GM23338 (cell line): ENCODE results near the gene DLX2. TPM values are rescaled to one million over a fixed set of nuclear protein-coding genes. Genes with fewer than 3 reads are reported as not detected.

Experiments
- ATAC-seq: fragments of 200-7000 bp; cut with Tn5 transposase; 3 replicates; pipeline ENCODE4 v1.9.1; 2020
- DNase-seq: peaks from one replicate; pipeline ENCODE4 v3.0.0-alpha.2; 2015; ENCODE audit warnings: low spot score
- H2AFZ ChIP-seq: fragments of 200-600 bp; sonication (generic); 2 replicates; pipeline ENCODE4 v1.8.0; 2016; ENCODE audit warnings: antibody characterized with exemption, mild to moderate bottlenecking, moderate library complexity
- H3F3A ChIP-seq: fragments of 200-600 bp; sonication (generic); replicated peaks from 2 replicates; pipeline ENCODE4 v1.8.0; 2017; ENCODE audit warnings: antibody characterized with exemption, mixed run types, low read depth
- H3K27ac ChIP-seq: fragments of 200-600 bp; sonication (generic); 2 replicates; pipeline ENCODE4 v1.6.1; 2016; ENCODE audit warnings: low read depth
- H3K27me3 ChIP-seq: fragments of 200-600 bp; sonication (generic); 2 replicates; pipeline ENCODE4 v1.8.0; 2016; ENCODE audit warnings: mild to moderate bottlenecking, mixed run types, moderate library complexity; ENCODE audit not compliant: insufficient read depth
- H3K36me3 ChIP-seq: fragments of 200-600 bp; sonication (generic); 2 replicates; pipeline ENCODE4 v1.8.0; 2016; ENCODE audit warnings: mild to moderate bottlenecking; ENCODE audit not compliant: insufficient read depth
- H3K4me1 ChIP-seq: fragments of 200-600 bp; sonication (generic); 2 replicates; pipeline ENCODE4 v1.8.0; 2016; ENCODE audit warnings: mild to moderate bottlenecking, moderate library complexity; ENCODE audit not compliant: insufficient read depth
- H3K4me2 ChIP-seq: fragments of 200-600 bp; sonication (generic); 2 replicates; pipeline ENCODE4 v1.7.1; 2017; ENCODE audit warnings: mixed run types
- H3K4me3 ChIP-seq: fragments of 200-600 bp; sonication (generic); 2 replicates; pipeline ENCODE4 v1.6.1; 2016; ENCODE audit warnings: mixed run types
- H3K79me2 ChIP-seq: fragments of 200-600 bp; sonication (generic); replicated peaks from 2 replicates; pipeline ENCODE4 v1.8.0; 2017; ENCODE audit warnings: mild to moderate bottlenecking; ENCODE audit not compliant: insufficient read depth
- H3K9me2 ChIP-seq: fragments of 200-600 bp; sonication (generic); 2 replicates; pipeline ENCODE4 v1.8.0; 2017; ENCODE audit not compliant: insufficient read depth
- H4K20me1 ChIP-seq: fragments of 200-600 bp; sonication (generic); replicated peaks from 2 replicates; pipeline ENCODE4 v1.8.0; 2017; ENCODE audit warnings: mild to moderate bottlenecking; ENCODE audit not compliant: insufficient read depth
- H3K27ac Mint-ChIP-seq: 2 replicates; pipeline ENCODE4 v1.8.0; 2020; ENCODE audit warnings: inconsistent platforms, mild to moderate bottlenecking, moderate library complexity, mixed read lengths
- H3K27me3 Mint-ChIP-seq: 3 replicates; pipeline ENCODE4 v1.8.0; 2022; ENCODE audit warnings: low read depth, mild to moderate bottlenecking, moderate library complexity, mixed read lengths, inconsistent platforms; ENCODE audit not compliant: insufficient read depth, poor library complexity
- H3K36me3 Mint-ChIP-seq: 3 replicates; pipeline ENCODE4 v1.8.0; 2021; ENCODE audit warnings: low read depth, mild to moderate bottlenecking, inconsistent platforms, moderate library complexity, mixed read lengths
- H3K4me1 Mint-ChIP-seq: 3 replicates; pipeline ENCODE4 v1.8.0; 2020; ENCODE audit warnings: mild to moderate bottlenecking, inconsistent platforms, mixed read lengths
- H3K4me3 Mint-ChIP-seq: 3 replicates; pipeline ENCODE4 v1.8.0; 2021; ENCODE audit warnings: moderate library complexity, mild to moderate bottlenecking, inconsistent platforms, mixed read lengths
- H3K9me3 Mint-ChIP-seq: 3 replicates; pipeline ENCODE4 v1.8.0; 2020; ENCODE audit warnings: moderate library complexity, mild to moderate bottlenecking, inconsistent platforms, mixed read lengths
- CREB1 ChIP-seq: fragments of 250-450 bp; sonication (Bioruptor Pico); IDR thresholded peaks from 2 replicates; pipeline ENCODE4 v1.5.0; 2020; ENCODE audit warnings: low read depth, mild to moderate bottlenecking, moderate library complexity
- EZH2 ChIP-seq: fragments of 200-600 bp; sonication (generic); IDR thresholded peaks from one replicate; pipeline ENCODE4 v1.8.0; 2017; ENCODE audit warnings: antibody characterized with exemption, mild to moderate bottlenecking, low read depth; ENCODE audit not compliant: unreplicated experiment
- JUNB ChIP-seq: IDR thresholded peaks from one replicate; pipeline ENCODE4 v1.6.1; 2016; ENCODE audit warnings: antibody characterized with exemption; ENCODE audit not compliant: unreplicated experiment
- NANOG ChIP-seq: IDR thresholded peaks from 2 replicates; pipeline ENCODE4 v1.6.1; 2016; ENCODE audit warnings: antibody characterized with exemption, borderline replicate concordance
- POLR2AphosphoS5 ChIP-seq: IDR thresholded peaks from 2 replicates; pipeline ENCODE4 v1.6.1; 2016; ENCODE audit warnings: antibody characterized with exemption, low read depth
- ZNF114 ChIP-seq: fragments of 250-450 bp; sonication (Bioruptor Pico); IDR thresholded peaks from 2 replicates; pipeline ENCODE4 v1.5.0; 2020; ENCODE audit warnings: mild to moderate bottlenecking, moderate library complexity
- polyA plus RNA-seq: library from polyadenylated mRNA; unstranded; fragments of >200 nt; fragmentation: Nextera tagmentation; extraction: Ambion mirVana; gene quantifications from 2 replicates; pipeline ENCODE4 v1.2.1, GENCODE V29; 2016
- total RNA-seq: library from RNA; depleted of rRNA; stranded (reverse); fragments of >200 nt; shearing (Covaris generic); gene quantifications from 2 replicates; pipeline ENCODE4 v1.2.3, GENCODE V29; 2014
- TF ChIP-seq, protein P1 (sequence below): IDR thresholded peaks from 2 replicates; pipeline ENCODE4 v1.6.1; 2016; ENCODE audit warnings: antibody characterized with exemption
- TF ChIP-seq, protein P2 (sequence below): IDR thresholded peaks from one replicate; pipeline ENCODE4 v1.6.1; 2018; ENCODE audit warnings: antibody characterized with exemption; ENCODE audit not compliant: unreplicated experiment
- TF ChIP-seq, protein P3 (sequence below), 2 experiments: fragments of 200-600 bp in 1 of 2; sonication (generic) in 1 of 2; conservative IDR thresholded peaks; 2 replicates each; pipeline versions ENCODE4 v1.5.1 to v1.6.1; 2016 to 2017; ENCODE audit warnings: antibody characterized with exemption in 2 of 2, low read depth in 2 of 2, mild to moderate bottlenecking in 2 of 2, moderate library complexity in 1 of 2

DLX2 gene
- total and polyA plus RNA-seq, 2 experiments from 2014 or later = 0.08 to 0.24 TPM

DNA sequence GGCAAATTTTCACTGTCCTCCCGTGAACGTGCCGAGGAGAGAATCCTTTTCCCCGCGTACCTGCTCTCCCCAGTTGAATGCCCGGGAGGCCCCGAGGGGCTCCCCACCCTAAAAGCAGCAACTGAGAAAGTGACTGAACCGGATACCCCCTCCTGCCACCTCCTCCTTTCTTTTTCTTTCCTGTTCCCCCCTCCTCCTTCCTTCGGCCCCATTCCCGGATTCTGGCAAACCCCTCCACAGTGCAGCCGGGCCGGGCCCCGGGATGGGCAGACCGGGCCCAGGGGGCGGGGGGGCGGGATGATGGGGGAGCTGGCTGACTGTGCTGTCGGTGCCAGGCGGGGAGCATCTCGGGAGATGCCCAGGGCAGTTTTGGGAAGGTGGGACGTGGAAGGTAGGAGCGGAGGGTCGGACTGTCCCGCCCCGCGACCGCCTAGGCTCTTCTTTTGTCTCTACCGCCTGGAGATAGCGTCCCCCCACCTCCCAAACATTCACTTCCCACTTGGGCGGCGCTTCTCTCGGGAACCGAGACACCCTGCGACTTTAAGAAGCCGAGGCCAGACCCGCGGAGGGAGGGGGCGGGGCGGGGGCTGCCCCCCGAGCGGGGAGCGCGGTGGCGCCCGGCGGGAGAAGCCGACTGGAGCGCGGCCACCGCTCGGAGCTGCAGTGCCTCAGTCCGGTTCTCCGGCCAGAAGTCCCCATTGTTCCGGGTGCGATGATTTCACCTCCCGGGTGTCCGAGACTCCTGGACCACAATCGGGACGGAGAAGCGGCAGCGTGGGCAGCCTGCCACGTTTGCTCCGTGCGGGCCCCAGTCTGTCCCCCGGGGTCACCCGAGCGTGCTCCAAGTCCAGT, 8.2 kb downstream of the DLX2 start:
- peak; percentile 4 for ATAC-seq
- peaks cover 87% of the 10 kb centered on the region for H3K4me1 ChIP-seq
- H4K20me1 ChIP-seq = peaks cover 26% of the 10 kb centered on the region
- peaks cover 6% of the 10 kb centered on the region; the same call in 1 of the 3 replicates for H3K9me3 Mint-ChIP-seq
- peaks cover 49% of the 10 kb centered on the region for H3F3A ChIP-seq
- H3K27me3 Mint-ChIP-seq = peaks cover 99% of the 10 kb centered on the region
- H3K4me1 Mint-ChIP-seq = peaks cover 49% of the 10 kb centered on the region
- H3K36me3 ChIP-seq = no peaks in the 10 kb centered on the region
- TF ChIP-seq, protein P1, sequence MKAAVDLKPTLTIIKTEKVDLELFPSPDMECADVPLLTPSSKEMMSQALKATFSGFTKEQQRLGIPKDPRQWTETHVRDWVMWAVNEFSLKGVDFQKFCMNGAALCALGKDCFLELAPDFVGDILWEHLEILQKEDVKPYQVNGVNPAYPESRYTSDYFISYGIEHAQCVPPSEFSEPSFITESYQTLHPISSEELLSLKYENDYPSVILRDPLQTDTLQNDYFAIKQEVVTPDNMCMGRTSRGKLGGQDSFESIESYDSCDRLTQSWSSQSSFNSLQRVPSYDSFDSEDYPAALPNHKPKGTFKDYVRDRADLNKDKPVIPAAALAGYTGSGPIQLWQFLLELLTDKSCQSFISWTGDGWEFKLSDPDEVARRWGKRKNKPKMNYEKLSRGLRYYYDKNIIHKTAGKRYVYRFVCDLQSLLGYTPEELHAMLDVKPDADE = 0 out of 2 replicates have a peak, but pooled peaks have one; percentile 14
- no peak for TF ChIP-seq ZNF114 (CRISPR knock-in tag)
- TF ChIP-seq POLR2AphosphoS5 = no peak
- no peak for TF ChIP-seq NANOG
- no peak for TF ChIP-seq JUNB
- TF ChIP-seq, protein P2, sequence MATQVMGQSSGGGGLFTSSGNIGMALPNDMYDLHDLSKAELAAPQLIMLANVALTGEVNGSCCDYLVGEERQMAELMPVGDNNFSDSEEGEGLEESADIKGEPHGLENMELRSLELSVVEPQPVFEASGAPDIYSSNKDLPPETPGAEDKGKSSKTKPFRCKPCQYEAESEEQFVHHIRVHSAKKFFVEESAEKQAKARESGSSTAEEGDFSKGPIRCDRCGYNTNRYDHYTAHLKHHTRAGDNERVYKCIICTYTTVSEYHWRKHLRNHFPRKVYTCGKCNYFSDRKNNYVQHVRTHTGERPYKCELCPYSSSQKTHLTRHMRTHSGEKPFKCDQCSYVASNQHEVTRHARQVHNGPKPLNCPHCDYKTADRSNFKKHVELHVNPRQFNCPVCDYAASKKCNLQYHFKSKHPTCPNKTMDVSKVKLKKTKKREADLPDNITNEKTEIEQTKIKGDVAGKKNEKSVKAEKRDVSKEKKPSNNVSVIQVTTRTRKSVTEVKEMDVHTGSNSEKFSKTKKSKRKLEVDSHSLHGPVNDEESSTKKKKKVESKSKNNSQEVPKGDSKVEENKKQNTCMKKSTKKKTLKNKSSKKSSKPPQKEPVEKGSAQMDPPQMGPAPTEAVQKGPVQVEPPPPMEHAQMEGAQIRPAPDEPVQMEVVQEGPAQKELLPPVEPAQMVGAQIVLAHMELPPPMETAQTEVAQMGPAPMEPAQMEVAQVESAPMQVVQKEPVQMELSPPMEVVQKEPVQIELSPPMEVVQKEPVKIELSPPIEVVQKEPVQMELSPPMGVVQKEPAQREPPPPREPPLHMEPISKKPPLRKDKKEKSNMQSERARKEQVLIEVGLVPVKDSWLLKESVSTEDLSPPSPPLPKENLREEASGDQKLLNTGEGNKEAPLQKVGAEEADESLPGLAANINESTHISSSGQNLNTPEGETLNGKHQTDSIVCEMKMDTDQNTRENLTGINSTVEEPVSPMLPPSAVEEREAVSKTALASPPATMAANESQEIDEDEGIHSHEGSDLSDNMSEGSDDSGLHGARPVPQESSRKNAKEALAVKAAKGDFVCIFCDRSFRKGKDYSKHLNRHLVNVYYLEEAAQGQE = no peak
- no peak for TF ChIP-seq CREB1 (CRISPR knock-in tag)
- TF ChIP-seq, protein P3, sequence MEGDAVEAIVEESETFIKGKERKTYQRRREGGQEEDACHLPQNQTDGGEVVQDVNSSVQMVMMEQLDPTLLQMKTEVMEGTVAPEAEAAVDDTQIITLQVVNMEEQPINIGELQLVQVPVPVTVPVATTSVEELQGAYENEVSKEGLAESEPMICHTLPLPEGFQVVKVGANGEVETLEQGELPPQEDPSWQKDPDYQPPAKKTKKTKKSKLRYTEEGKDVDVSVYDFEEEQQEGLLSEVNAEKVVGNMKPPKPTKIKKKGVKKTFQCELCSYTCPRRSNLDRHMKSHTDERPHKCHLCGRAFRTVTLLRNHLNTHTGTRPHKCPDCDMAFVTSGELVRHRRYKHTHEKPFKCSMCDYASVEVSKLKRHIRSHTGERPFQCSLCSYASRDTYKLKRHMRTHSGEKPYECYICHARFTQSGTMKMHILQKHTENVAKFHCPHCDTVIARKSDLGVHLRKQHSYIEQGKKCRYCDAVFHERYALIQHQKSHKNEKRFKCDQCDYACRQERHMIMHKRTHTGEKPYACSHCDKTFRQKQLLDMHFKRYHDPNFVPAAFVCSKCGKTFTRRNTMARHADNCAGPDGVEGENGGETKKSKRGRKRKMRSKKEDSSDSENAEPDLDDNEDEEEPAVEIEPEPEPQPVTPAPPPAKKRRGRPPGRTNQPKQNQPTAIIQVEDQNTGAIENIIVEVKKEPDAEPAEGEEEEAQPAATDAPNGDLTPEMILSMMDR (conservative IDR thresholded peaks at IDR 0.05; ENCODE audit: low read depth in 2 of 2) = no peak
- TF ChIP-seq EZH2 = peak; percentile 57
- H2AFZ ChIP-seq = no peak overlapping the region; the same call in 1 of the 2 replicates
- H3K79me2 ChIP-seq = no peaks in the 10 kb centered on the region
- H3K4me2 ChIP-seq = peak overlapping the region; percentile 88
- H3K9me2 ChIP-seq = no peaks in the 10 kb centered on the region
- H3K36me3 Mint-ChIP-seq = peaks cover 3% of the 10 kb centered on the region; the same call in 1 of the 3 replicates
- DNase-seq = peak; percentile 72
- peak overlapping the region; percentile 57 for H3K4me3 ChIP-seq
- no peak overlapping the region for H3K27ac Mint-ChIP-seq
- peaks cover 100% of the 10 kb centered on the region for H3K27me3 ChIP-seq
- H3K4me3 Mint-ChIP-seq = peak overlapping the region; percentile 70
- no peak overlapping the region for H3K27ac ChIP-seq
